NCI-H345 (cell line): ENCODE measurements around the gene ME3.
"Not testable (repeated sequence)": the region's sequence is repeated elsewhere in the genome, so short reads cannot be mapped to it uniquely, and the experiment has no call there.

Source experiments
- DNase-seq: peaks from one replicate; lab custom pipeline; 2025; lab: John Stamatoyannopoulos, UW

The ME3 gene

GRCh38 chr11:86558841-86559240 is 113.6 kb downstream of the ME3 start:
- no peak for DNase-seq

GRCh38 chr11:86558207-86558606 is 114.2 kb downstream of the ME3 start:
- no peak for DNase-seq

- DNase-seq: no peak
Observed at GRCh38 chr11:86555866-86556265, 116.5 kb downstream of the ME3 start.

GRCh38 chr11:86555401-86555800 is 117.0 kb downstream of the ME3 start:
- DNase-seq: no peak

GRCh38 chr11:86553265-86553664 is 119.2 kb downstream of the ME3 start:
- no peak for DNase-seq

- no peak for DNase-seq
Observed at GRCh38 chr11:86551288-86552092, 120.9 kb downstream of the ME3 start.

GRCh38 chr11:86550757-86551156 is 121.7 kb downstream of the ME3 start:
- DNase-seq: no peak

GRCh38 chr11:86548271-86548917 is 124.0 kb downstream of the ME3 start:
- DNase-seq: no peak

- DNase-seq: no peak
Observed at GRCh38 chr11:86547727-86548126, 124.7 kb downstream of the ME3 start.

- not testable (repeated sequence) for DNase-seq
Observed at GRCh38 chr11:86541299-86541698, 131.1 kb downstream of the ME3 start.

GRCh38 chr11:86538223-86538548 is 134.2 kb downstream of the ME3 start:
- DNase-seq: no peak

GRCh38 chr11:86537541-86538222 is 134.7 kb downstream of the ME3 start:
- DNase-seq: no peak

GRCh38 chr11:86535773-86536172 is 136.6 kb downstream of the ME3 start:
- DNase-seq: no peak

- DNase-seq: no peak
Observed at GRCh38 chr11:86524620-86525352, 147.6 kb downstream of the ME3 start.

- DNase-seq: no peak
Observed at GRCh38 chr11:86523738-86524619, 148.4 kb downstream of the ME3 start.

- DNase-seq: not testable (repeated sequence)
Observed at GRCh38 chr11:86522512-86522911, 149.9 kb downstream of the ME3 start.

GRCh38 chr11:86519064-86519911 is 153.1 kb downstream of the ME3 start:
- DNase-seq: peak; percentile 6

GRCh38 chr11:86518211-86518610 is 154.2 kb downstream of the ME3 start:
- DNase-seq: no peak

- DNase-seq: no peak
Observed at GRCh38 chr11:86517557-86517956, 154.9 kb downstream of the ME3 start.

GRCh38 chr11:86515297-86516094 is 156.9 kb downstream of the ME3 start:
- DNase-seq: no peak
